HG03442 (cell line): ENCODE measurements around the gene UBE2QL1.

Experiments used
- ATAC-seq: cut with Tn5 transposase; IDR thresholded peaks from one replicate; pipeline ENCODE4 v1.9.1; 2021; ENCODE audit warnings: mild to moderate bottlenecking, moderate library complexity; ENCODE audit not compliant: unreplicated experiment

Gene UBE2QL1

GRCh38 chr5:6473284-6473683, 24.6 kb downstream of the UBE2QL1 start:
- no peak for ATAC-seq

- no peak for ATAC-seq
Observed at GRCh38 chr5:6475626-6476312, 27.1 kb downstream of the UBE2QL1 start.

- no peak for ATAC-seq
Observed at GRCh38 chr5:6476313-6476661, 27.6 kb downstream of the UBE2QL1 start.

GRCh38 chr5:6478793-6479192, 30.1 kb downstream of the UBE2QL1 start:
- no peak for ATAC-seq

GRCh38 chr5:6480133-6481051, 31.7 kb downstream of the UBE2QL1 start:
- ATAC-seq, result peak; percentile 48

GRCh38 chr5:6482735-6483134, 34.1 kb downstream of the UBE2QL1 start:
- no peak for ATAC-seq

- peak; percentile 87 for ATAC-seq
Observed at GRCh38 chr5:6483880-6484382, 35.3 kb downstream of the UBE2QL1 start.

GRCh38 chr5:6484446-6484845, 35.8 kb downstream of the UBE2QL1 start:
- ATAC-seq, result no peak

GRCh38 chr5:6484899-6485298, 36.2 kb downstream of the UBE2QL1 start:
- ATAC-seq, result no peak

GRCh38 chr5:6485441-6485840, 36.8 kb downstream of the UBE2QL1 start:
- ATAC-seq, result no peak

- no peak for ATAC-seq
Observed at GRCh38 chr5:6486074-6486473, 37.4 kb downstream of the UBE2QL1 start.

GRCh38 chr5:6487081-6487480, 38.4 kb downstream of the UBE2QL1 start:
- no peak for ATAC-seq

GRCh38 chr5:6488021-6488420, 39.4 kb downstream of the UBE2QL1 start:
- no peak for ATAC-seq

GRCh38 chr5:6489643-6490185, 41.1 kb downstream of the UBE2QL1 start:
- ATAC-seq, result no peak

GRCh38 chr5:6490246-6490645, 41.6 kb downstream of the UBE2QL1 start:
- no peak for ATAC-seq

- no peak for ATAC-seq
Observed at GRCh38 chr5:6490693-6491092, 42.0 kb downstream of the UBE2QL1 start.

- no peak for ATAC-seq
Observed at GRCh38 chr5:6491196-6491918, 42.7 kb downstream of the UBE2QL1 start.

- no peak for ATAC-seq
Observed at GRCh38 chr5:6491919-6492290, 43.2 kb downstream of the UBE2QL1 start.

- ATAC-seq, result peak; percentile 33
Observed at GRCh38 chr5:6492934-6493333, 44.3 kb downstream of the UBE2QL1 start.

- ATAC-seq, result peak; percentile 27
Observed at GRCh38 chr5:6493681-6494454, 45.2 kb downstream of the UBE2QL1 start.
